AG04450 (cell line): ENCODE results near the gene HOXD8. TPM values are rescaled to one million over a fixed set of nuclear protein-coding genes. Genes with fewer than 3 reads are reported as not detected.
A peak's percentile ranks its signal among the peaks of the same experiment; 100 is the strongest.

ENCODE experiments used
- CTCF ChIA-PET: fragments of 300-600, 350-600 bp; formaldehyde crosslinking; extraction: SDS; loops from one replicate; lab custom pipeline; 2022; ENCODE audit warnings: antibody characterized with exemption, inconsistent platforms; lab: Charles Lee
- POLR2A ChIA-PET: fragments of 350-600 bp; formaldehyde crosslinking; extraction: SDS; loops from one replicate; lab custom pipeline; 2021; ENCODE audit warnings: antibody characterized with exemption, inconsistent platforms; lab: Yijun Ruan, JAX
- DNase-seq: peaks from one replicate; pipeline ENCODE4 v3.0.0-alpha.2; 2011; ENCODE audit warnings: low read depth, low spot score
- H3K27ac ChIP-seq: one replicate; pipeline ENCODE4 v1.5.1; 2012; ENCODE audit warnings: low read depth, low read length, control low read depth
- H3K27me3 ChIP-seq: one replicate; pipeline ENCODE4 v1.6.0; 2012; ENCODE audit warnings: low read length; ENCODE audit not compliant: control insufficient read depth, insufficient read depth
- H3K4me3 ChIP-seq: 2 replicates; pipeline ENCODE4 v1.5.1; 2011; ENCODE audit warnings: mild to moderate bottlenecking, low read depth, low read length, control low read depth
- H3K9me3 ChIP-seq: 2 replicates; pipeline ENCODE4 v1.5.1; 2012; ENCODE audit warnings: low read length; ENCODE audit not compliant: control insufficient read depth, insufficient read depth
- CTCF ChIP-seq: IDR thresholded peaks from 2 replicates; pipeline ENCODE4 v1.5.1; 2011; ENCODE audit warnings: low read depth, low read length, control low read depth, inconsistent platforms
- polyA plus RNA-seq: library from polyadenylated mRNA; depleted of rRNA; stranded (reverse); fragments of >200 nt; gene quantifications from 2 replicates; pipeline ENCODE4 v1.2.3, GENCODE V29; 2011

HOXD8 gene
- polyA plus RNA-seq, 1 experiment: not detected

- Histone ChIP-seq H3K9me3 (peaks cover 8% of the 10 kb centered on the region; the same call in 1 of the 2 replicates), H3K27ac (no peak overlapping the region), H3K4me3 (no peak overlapping the region), H3K27me3 (peaks cover 83% of the 10 kb centered on the region)
- no peak for TF ChIP-seq CTCF
- POLR2A ChIA-PET: no interaction called here
- no peak for DNase-seq
- CTCF ChIA-PET: interaction anchor here (0.6 to 6.3 kb wide), 4 partner anchors 405 to 927 kb away, joined by 3 to 135 read pairs (median 24); no protein-coding TSS in a partner anchor
These were observed 35.2 kb upstream of the HOXD8 start for GRCh38 chr2:176094349-176094748.

DNA sequence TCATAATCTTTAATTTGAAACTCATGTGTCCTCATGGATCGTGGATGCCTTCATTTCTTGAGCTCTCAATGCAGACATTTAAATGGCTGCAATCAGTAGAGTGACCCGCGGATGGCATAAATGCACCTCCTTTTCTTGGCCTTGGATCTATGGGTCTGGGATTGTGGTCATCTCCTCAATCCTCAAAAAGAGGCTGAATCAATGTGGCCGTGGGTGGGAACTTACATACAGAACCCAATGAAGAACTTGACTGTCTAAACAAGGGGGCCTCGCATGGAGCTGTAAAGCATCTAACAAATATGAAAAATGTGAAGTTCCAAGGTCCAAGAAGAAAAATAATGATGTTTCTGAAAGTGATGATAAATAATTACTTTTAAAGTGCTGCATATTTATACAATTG is 34.1 kb upstream of the HOXD8 start:
- POLR2A ChIA-PET: no interaction called here
- CTCF ChIA-PET: interaction anchor here (0.6 to 6.3 kb wide), 7 partner anchors 11 to 845 kb away, joined by 3 to 135 read pairs (median 8); no protein-coding TSS in a partner anchor
- peaks cover 93% of the 10 kb centered on the region for H3K27me3 ChIP-seq
- no peak overlapping the region for H3K4me3 ChIP-seq
- no peak overlapping the region for H3K27ac ChIP-seq
- TF ChIP-seq CTCF: no peak
- no peak for DNase-seq
- H3K9me3 ChIP-seq: peaks cover 14% of the 10 kb centered on the region; the same call in 1 of the 2 replicates

GRCh38 chr2:176096243-176096985 is 33.1 kb upstream of the HOXD8 start:
- Histone ChIP-seq H3K4me3 (peak overlapping the region; percentile 49), H3K9me3 (peaks cover 18% of the 10 kb centered on the region; the same call in 1 of the 2 replicates), H3K27ac (no peak overlapping the region), H3K27me3 (peaks cover 93% of the 10 kb centered on the region)
- TF ChIP-seq CTCF: no peak
- ChIA-PET POLR2A (no interaction called here), CTCF (interaction anchor here (0.6 to 6.3 kb wide), 24 partner anchors 8 to 1399 kb away, joined by 3 to 135 read pairs (median 4); no protein-coding TSS in a partner anchor)
- no peak for DNase-seq

GRCh38 chr2:176096986-176097819 is 32.3 kb upstream of the HOXD8 start:
- POLR2A ChIA-PET: no interaction called here
- Histone ChIP-seq H3K27me3 (peaks cover 93% of the 10 kb centered on the region), H3K27ac (no peak overlapping the region), H3K4me3 (peak overlapping the region; percentile 49), H3K9me3 (peaks cover 18% of the 10 kb centered on the region; the same call in 1 of the 2 replicates)
- CTCF ChIA-PET: interaction anchor here (0.6 to 6.3 kb wide), 30 partner anchors 9 to 1400 kb away, joined by 3 to 135 read pairs (median 4); no protein-coding TSS in a partner anchor
- DNase-seq: peak; percentile 10
- peak; percentile 85 for TF ChIP-seq CTCF
